Keratinocyte (primary cell): ENCODE results near the gene MYLK4. TPM values are rescaled to one million over a fixed set of nuclear protein-coding genes. Genes with fewer than 3 reads are reported as not detected.

Source experiments
- DNase-seq: peaks from one replicate; pipeline ENCODE4 v3.0.0-alpha.2; 2011; ENCODE audit warnings: low read depth, missing footprints, low spot score
- FAIRE-seq: peaks from 2 replicates; lab custom pipeline; 2011; peaks lifted over from hg19 to GRCh38; lab: Jason Lieb, UNC
- H2AFZ ChIP-seq: 2 replicates; pipeline ENCODE4 v1.6.0; 2012; ENCODE audit warnings: low read length, control low read depth, inconsistent platforms; ENCODE audit not compliant: control insufficient read depth
- H3K27ac ChIP-seq: 2 replicates; pipeline ENCODE4 v1.5.1; 2011; ENCODE audit warnings: low read length; ENCODE audit not compliant: control insufficient read depth, insufficient read depth
- H3K27me3 ChIP-seq: 3 replicates; pipeline ENCODE4 v1.6.0; 2011; ENCODE audit warnings: low read length; ENCODE audit not compliant: control insufficient read depth, insufficient read depth; ENCODE audit errors: extremely low read depth
- H3K36me3 ChIP-seq, 2 experiments: 2 replicates in 1 of 2; 3 replicates in 1 of 2; pipeline ENCODE4 v1.5.1; 2011; ENCODE audit warnings: low read length in 2 of 2, mild to moderate bottlenecking in 1 of 2; ENCODE audit not compliant: control insufficient read depth in 2 of 2, insufficient read depth in 2 of 2; ENCODE audit errors: extremely low read depth in 1 of 2
- H3K4me1 ChIP-seq: 3 replicates; pipeline ENCODE4 v1.5.1; 2011; ENCODE audit warnings: low read length; ENCODE audit not compliant: control insufficient read depth, insufficient read depth; ENCODE audit errors: extremely low read depth
- H3K4me2 ChIP-seq: 3 replicates; pipeline ENCODE4 v1.6.0; 2011; ENCODE audit warnings: low read depth, low read length; ENCODE audit not compliant: control insufficient read depth, insufficient read depth; ENCODE audit errors: extremely low read depth
- H3K4me3 ChIP-seq, 3 experiments: fragments of 200-600 bp in 1 of 3; sonication (generic) in 1 of 3; 2 replicates in 2 of 3; 3 replicates in 1 of 3; pipeline ENCODE4 v1.5.1; 2011 to 2016; ENCODE audit warnings: low read length in 3 of 3, mild to moderate bottlenecking in 3 of 3, control low read depth in 2 of 3, inconsistent platforms in 1 of 3, low read depth in 1 of 3, mixed read lengths in 1 of 3, mixed run types in 1 of 3, moderate library complexity in 1 of 3; ENCODE audit not compliant: control insufficient read depth in 2 of 3, insufficient read depth in 2 of 3; ENCODE audit errors: extremely low read depth in 1 of 3
- H3K79me2 ChIP-seq: 2 replicates; pipeline ENCODE4 v1.6.0; 2012; ENCODE audit warnings: low read length; ENCODE audit not compliant: control insufficient read depth, insufficient read depth
- H3K9ac ChIP-seq: 3 replicates; pipeline ENCODE4 v1.6.0; 2011; ENCODE audit warnings: low read length; ENCODE audit not compliant: control insufficient read depth, insufficient read depth; ENCODE audit errors: extremely low read depth
- H3K9me1 ChIP-seq: 3 replicates; pipeline ENCODE4 v1.6.0; 2011; ENCODE audit warnings: low read length; ENCODE audit not compliant: control insufficient read depth, insufficient read depth; ENCODE audit errors: extremely low read depth
- H3K9me3 ChIP-seq: 2 replicates; pipeline ENCODE4 v1.5.1; 2012; ENCODE audit warnings: low read depth, low read length; ENCODE audit not compliant: control insufficient read depth
- H4K20me1 ChIP-seq: 3 replicates; pipeline ENCODE4 v1.6.0; 2011; ENCODE audit warnings: low read length; ENCODE audit not compliant: control insufficient read depth, insufficient read depth; ENCODE audit errors: extremely low read depth
- EZH2 ChIP-seq: IDR thresholded peaks from one replicate; pipeline ENCODE4 v1.6.1; 2012; ENCODE audit warnings: inconsistent platforms, mild to moderate bottlenecking, low read length, moderate library complexity
- dilution Hi-C: fragments of 300-500 bp; cut with MboI; formaldehyde crosslinking; loops from one replicate; pipeline ENCODE4 v1.7.0; 2020; ENCODE audit warnings: low sequenced_read_pairs; ENCODE audit not compliant: extremely low pct_ligation_motif_present
- polyA plus RNA-seq, 5 experiments: library from polyadenylated mRNA; depleted of rRNA in 3 of 5; stranded (reverse) in 3 of 5; stranded (forward) in 1 of 5; unstranded in 1 of 5; fragments of >200 nt; gene quantifications; 1 replicate in 1 of 5; 2 replicates in 3 of 5; 3 replicates in 1 of 5; pipeline versions ENCODE4 v1.2.1 to v1.2.3, GENCODE V29; 2011 to 2012; ENCODE audit warnings: missing spikeins in 2 of 5, low read depth in 1 of 5, low replicate concordance in 1 of 5
- TF ChIP-seq, protein P1 (sequence below), 3 experiments: IDR thresholded peaks in 1 of 3; conservative IDR thresholded peaks in 1 of 3; optimal IDR thresholded peaks in 1 of 3; 2 replicates in 2 of 3; 3 replicates in 1 of 3; pipeline versions ENCODE3 to v1.5.1; 2011; ENCODE audit warnings: low read length in 3 of 3, mild to moderate bottlenecking in 3 of 3, moderate library complexity in 2 of 3, control low read depth in 1 of 3, inconsistent platforms in 1 of 3; ENCODE audit not compliant: insufficient read depth in 2 of 3; ENCODE audit errors: extremely low read depth in 1 of 3

The MYLK4 gene
- polyA plus RNA-seq, 1 donor (not counting 4 experiments of a cell fraction or from before 2014, with no cell fraction given), result 0.31 TPM

DNA sequence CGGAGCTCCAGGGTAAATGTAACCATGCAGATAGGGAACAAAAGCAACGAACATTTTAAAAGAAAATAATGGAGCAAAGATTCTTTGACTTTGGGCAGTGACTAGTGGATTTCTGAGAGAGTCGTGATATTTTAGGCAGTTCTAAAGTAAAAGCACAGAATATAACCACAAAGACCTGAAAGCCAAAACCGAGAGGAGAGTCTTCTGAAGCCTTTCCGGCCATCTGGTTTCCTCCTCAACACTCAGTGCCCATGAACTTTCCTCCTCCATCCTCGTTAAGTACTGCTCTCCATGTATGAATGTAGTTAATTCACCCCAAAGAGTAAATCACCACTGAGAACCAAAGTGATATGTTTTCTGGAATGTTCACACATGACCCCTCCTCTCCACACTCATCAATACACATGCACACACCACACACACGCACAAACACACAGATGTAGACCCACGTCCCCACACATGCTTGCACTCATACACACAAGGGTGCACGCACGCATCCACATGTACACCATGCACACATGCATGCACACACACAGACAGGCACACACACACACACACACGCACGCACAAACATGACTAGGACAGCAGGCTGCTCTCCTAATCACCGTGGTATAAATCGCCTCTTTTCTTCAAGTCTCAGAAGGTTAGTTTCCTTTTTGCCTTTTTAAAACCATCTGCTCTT is 109.5 kb downstream of the MYLK4 start:
- Histone ChIP-seq H3K9me1 (no peaks in the 10 kb centered on the region), H3K79me2 (no peaks in the 10 kb centered on the region), H3K36me3 (no peaks in the 10 kb centered on the region), H2AFZ (no peak overlapping the region), H4K20me1 (no peaks in the 10 kb centered on the region), H3K27me3 (peaks cover 19% of the 10 kb centered on the region), H3K4me3 (no peak overlapping the region), H3K27ac (no peak overlapping the region), H3K9me3 (no peaks in the 10 kb centered on the region), H3K9ac (no peak overlapping the region), H3K4me2 (no peak overlapping the region), H3K4me1 (no peaks in the 10 kb centered on the region)
- dilution Hi-C loops, result no loop called here
- TF ChIP-seq, protein P1, sequence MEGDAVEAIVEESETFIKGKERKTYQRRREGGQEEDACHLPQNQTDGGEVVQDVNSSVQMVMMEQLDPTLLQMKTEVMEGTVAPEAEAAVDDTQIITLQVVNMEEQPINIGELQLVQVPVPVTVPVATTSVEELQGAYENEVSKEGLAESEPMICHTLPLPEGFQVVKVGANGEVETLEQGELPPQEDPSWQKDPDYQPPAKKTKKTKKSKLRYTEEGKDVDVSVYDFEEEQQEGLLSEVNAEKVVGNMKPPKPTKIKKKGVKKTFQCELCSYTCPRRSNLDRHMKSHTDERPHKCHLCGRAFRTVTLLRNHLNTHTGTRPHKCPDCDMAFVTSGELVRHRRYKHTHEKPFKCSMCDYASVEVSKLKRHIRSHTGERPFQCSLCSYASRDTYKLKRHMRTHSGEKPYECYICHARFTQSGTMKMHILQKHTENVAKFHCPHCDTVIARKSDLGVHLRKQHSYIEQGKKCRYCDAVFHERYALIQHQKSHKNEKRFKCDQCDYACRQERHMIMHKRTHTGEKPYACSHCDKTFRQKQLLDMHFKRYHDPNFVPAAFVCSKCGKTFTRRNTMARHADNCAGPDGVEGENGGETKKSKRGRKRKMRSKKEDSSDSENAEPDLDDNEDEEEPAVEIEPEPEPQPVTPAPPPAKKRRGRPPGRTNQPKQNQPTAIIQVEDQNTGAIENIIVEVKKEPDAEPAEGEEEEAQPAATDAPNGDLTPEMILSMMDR (optimal IDR thresholded peaks at IDR 0.05 in 1 of 3, IDR thresholded peaks at IDR 0.05 in 1 of 3, conservative IDR thresholded peaks at IDR 0.05 in 1 of 3; ENCODE audit: extremely low read depth in 1 of 3, insufficient read depth in 2 of 3, low read length in 3 of 3), result no peak
- no peak for TF ChIP-seq EZH2
- DNase-seq, result no peak
- FAIRE-seq, result no peak

DNA sequence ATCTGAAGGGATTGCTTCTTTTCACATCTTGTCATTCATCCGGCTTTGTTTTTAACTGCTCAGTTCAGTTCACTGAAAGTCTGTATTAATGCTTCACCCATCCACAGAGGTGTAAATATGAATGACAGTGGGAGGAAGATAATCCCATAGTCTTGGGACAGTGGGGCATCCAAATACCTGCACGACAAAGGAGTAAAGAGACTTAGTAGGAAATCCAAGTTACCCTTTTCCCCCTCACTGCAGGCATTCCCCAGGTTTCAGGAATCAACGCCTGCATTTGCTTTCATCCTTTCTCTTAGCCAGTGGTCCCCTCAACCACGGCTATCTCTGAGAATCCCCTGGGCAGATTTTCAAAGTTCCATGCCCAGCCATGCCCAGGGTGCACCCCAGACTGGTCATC is 110.2 kb downstream of the MYLK4 start:
- H3K4me1 ChIP-seq, result no peaks in the 10 kb centered on the region
- H3K27me3 ChIP-seq, result peaks cover 19% of the 10 kb centered on the region
- no peaks in the 10 kb centered on the region for H3K36me3 ChIP-seq
- no peaks in the 10 kb centered on the region for H3K9me3 ChIP-seq
- no peak overlapping the region for H2AFZ ChIP-seq
- H3K4me2 ChIP-seq, result no peak overlapping the region
- DNase-seq (no peak), FAIRE-seq (no peak)
- H3K9ac ChIP-seq, result no peak overlapping the region
- H3K27ac ChIP-seq, result no peak overlapping the region
- no peak overlapping the region for H3K4me3 ChIP-seq
- dilution Hi-C loops, result no loop called here
- no peaks in the 10 kb centered on the region for H3K9me1 ChIP-seq
- TF ChIP-seq, protein P1 (optimal IDR thresholded peaks at IDR 0.05 in 1 of 3, IDR thresholded peaks at IDR 0.05 in 1 of 3, conservative IDR thresholded peaks at IDR 0.05 in 1 of 3; ENCODE audit: extremely low read depth in 1 of 3, insufficient read depth in 2 of 3, low read length in 3 of 3), result no peak
- no peak for TF ChIP-seq EZH2
- no peaks in the 10 kb centered on the region for H3K79me2 ChIP-seq
- no peaks in the 10 kb centered on the region for H4K20me1 ChIP-seq
